Vagina (tissue), 2 donors: Measurements from ENCODE around the gene KCTD21.

Experiments used
- CTCF ChIP-seq, 3 experiments: fragments of 450-650 bp in 2 of 3; fragments of 200-600 bp in 1 of 3; sonication (generic) in 1 of 3; IDR thresholded peaks; one replicate each; pipeline ENCODE4 v1.5.1; 2017 to 2019; ENCODE audit warnings: antibody characterized with exemption in 3 of 3, mild to moderate bottlenecking in 2 of 3, moderate library complexity in 2 of 3
- POLR2A ChIP-seq, 2 donors: fragments of 450-650 bp; IDR thresholded peaks; one replicate each; pipeline ENCODE4 v1.6.1; 2017; ENCODE audit warnings: antibody characterized with exemption in 2 of 2, mild to moderate bottlenecking in 2 of 2, moderate library complexity in 2 of 2
- POLR2AphosphoS5 ChIP-seq, 2 donors: sonication (generic); formaldehyde crosslinking; IDR thresholded peaks; one replicate each; pipeline ENCODE4 v1.9.0; 2017; ENCODE audit warnings: antibody characterized with exemption in 2 of 2, mild to moderate bottlenecking in 2 of 2, low read depth in 1 of 2; ENCODE audit not compliant: insufficient read depth in 1 of 2

GRCh38 chr11:78227921-78228320 lies 39.5 kb upstream of the KCTD21 start:
- no peak for TF ChIP-seq CTCF (IDR thresholded peaks at IDR 0.05)
- no peak for TF ChIP-seq POLR2A (IDR thresholded peaks at IDR 0.05)
- TF ChIP-seq POLR2AphosphoS5 (IDR thresholded peaks at IDR 0.05; ENCODE audit: insufficient read depth in 1 of 2, low read depth in 1 of 2) = no peak
